ENCODE data around the gene OPCML.

DNA sequence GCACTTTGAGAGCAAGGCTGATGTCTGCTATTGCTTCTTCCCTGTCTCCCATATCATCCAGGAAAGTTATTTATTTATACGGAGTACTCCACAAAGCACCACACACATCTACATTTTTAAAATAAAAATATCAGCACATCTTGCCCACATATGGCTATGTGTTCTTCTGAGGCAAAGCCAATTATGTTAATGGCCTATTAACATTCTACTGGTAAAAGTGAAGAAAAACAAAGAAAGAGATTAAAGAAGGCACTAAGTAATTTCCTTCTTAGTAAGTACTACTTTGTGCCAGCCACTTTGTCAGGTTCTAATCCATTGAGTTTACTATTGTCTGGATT lies 548.7 kb downstream of the OPCML start:
- TF ChIP-seq, protein P1, sequence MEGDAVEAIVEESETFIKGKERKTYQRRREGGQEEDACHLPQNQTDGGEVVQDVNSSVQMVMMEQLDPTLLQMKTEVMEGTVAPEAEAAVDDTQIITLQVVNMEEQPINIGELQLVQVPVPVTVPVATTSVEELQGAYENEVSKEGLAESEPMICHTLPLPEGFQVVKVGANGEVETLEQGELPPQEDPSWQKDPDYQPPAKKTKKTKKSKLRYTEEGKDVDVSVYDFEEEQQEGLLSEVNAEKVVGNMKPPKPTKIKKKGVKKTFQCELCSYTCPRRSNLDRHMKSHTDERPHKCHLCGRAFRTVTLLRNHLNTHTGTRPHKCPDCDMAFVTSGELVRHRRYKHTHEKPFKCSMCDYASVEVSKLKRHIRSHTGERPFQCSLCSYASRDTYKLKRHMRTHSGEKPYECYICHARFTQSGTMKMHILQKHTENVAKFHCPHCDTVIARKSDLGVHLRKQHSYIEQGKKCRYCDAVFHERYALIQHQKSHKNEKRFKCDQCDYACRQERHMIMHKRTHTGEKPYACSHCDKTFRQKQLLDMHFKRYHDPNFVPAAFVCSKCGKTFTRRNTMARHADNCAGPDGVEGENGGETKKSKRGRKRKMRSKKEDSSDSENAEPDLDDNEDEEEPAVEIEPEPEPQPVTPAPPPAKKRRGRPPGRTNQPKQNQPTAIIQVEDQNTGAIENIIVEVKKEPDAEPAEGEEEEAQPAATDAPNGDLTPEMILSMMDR (IDR thresholded peaks at IDR 0.05), result no peak
- TF ChIP-seq POLR2AphosphoS5 (IDR thresholded peaks at IDR 0.05) (no peak), POLR2A (IDR thresholded peaks at IDR 0.05) (no peak), EP300 (IDR thresholded peaks at IDR 0.05) (no peak)

Measured in suprapubic skin (tissue), 4 donors.